ENCODE results near the gene LRRC2. TPM values are rescaled to one million over a fixed set of nuclear protein-coding genes. Genes with fewer than 3 reads are reported as not detected.

The LRRC2 gene
- total and polyA plus RNA-seq, 10 donors: 0.59 to 10.9 (median 5.0) TPM

- H3K27ac ChIP-seq: no peak overlapping the region
- DNase-seq: no peak
- peaks cover under 1 to 26% (median 6%) of the 10 kb centered on the region in 6 donors for H3K4me1 ChIP-seq
- intact Hi-C loops (cut with DNase I; ENCODE audit: low total_unique reads): no loop called here
- 93 to 96% (median 93%) methylated on average over 17 of the region's 17 CpGs for WGBS, 5 donors
- H3K27me3 ChIP-seq (replicated peaks in 1 of 7): no peaks in the 10 kb centered on the region
- H3K4me3 ChIP-seq: no peak overlapping the region
- TF ChIP-seq CTCF (IDR thresholded peaks at IDR 0.05 in 8 of 11, conservative IDR thresholded peaks at IDR 0.05 in 3 of 11): no peak
- TF ChIP-seq POLR2A (IDR thresholded peaks at IDR 0.05): no peak
- TF ChIP-seq POLR2AphosphoS5 (IDR thresholded peaks at IDR 0.05): no peak
- no peaks in the 10 kb centered on the region for H3K9me3 ChIP-seq
- H3K36me3 ChIP-seq: peaks cover 0 to 5% (median 0%) of the 10 kb centered on the region in 6 donors
Observed at GRCh38 chr3:46544771-46545503, 21.2 kb downstream of the LRRC2 start.

DNA sequence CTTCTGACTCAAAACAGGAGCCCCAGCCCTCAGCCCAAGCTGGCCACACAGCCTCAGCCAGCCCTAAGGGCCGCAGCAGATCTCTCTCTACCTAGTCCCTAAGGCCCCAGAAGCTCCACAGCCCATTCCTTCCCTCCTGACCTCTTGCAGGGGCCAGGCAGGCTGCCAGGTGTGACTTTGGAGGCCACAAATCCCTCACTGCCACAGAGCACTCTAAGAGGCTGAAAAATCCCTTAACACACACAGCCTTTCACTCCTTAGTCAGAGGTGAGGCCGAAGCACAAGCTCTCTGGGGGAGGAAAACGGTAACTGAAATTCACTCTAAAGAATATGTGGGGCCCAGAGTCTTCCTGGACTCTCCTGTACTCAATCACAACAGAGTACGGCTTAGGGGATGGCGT is 23.3 kb downstream of the LRRC2 start:
- Histone ChIP-seq H3K36me3 (peaks cover 0 to 5% (median 0%) of the 10 kb centered on the region in 6 donors), H3K9me3 (no peaks in the 10 kb centered on the region), H3K27ac (no peak overlapping the region), H3K4me3 (no peak overlapping the region), H3K4me1 (peaks cover 15 to 42% (median 23%) of the 10 kb centered on the region in 6 donors), H3K27me3 (replicated peaks in 1 of 7) (no peaks in the 10 kb centered on the region)
- no peak for DNase-seq
- TF ChIP-seq CTCF (IDR thresholded peaks at IDR 0.05 in 8 of 11, conservative IDR thresholded peaks at IDR 0.05 in 3 of 11) (no peak), POLR2A (IDR thresholded peaks at IDR 0.05) (no peak), POLR2AphosphoS5 (IDR thresholded peaks at IDR 0.05) (no peak)
- intact Hi-C loops (cut with DNase I; ENCODE audit: low total_unique reads): no loop called here
- 86 to 91% (median 90%) methylated on average over 5 of the region's 5 CpGs for WGBS, 5 donors

GRCh38 chr3:46542344-46542743 is 23.8 kb downstream of the LRRC2 start:
- no peak overlapping the region for H3K4me3 ChIP-seq
- no peak for DNase-seq
- peaks cover 18 to 46% (median 27%) of the 10 kb centered on the region in 6 donors for H3K4me1 ChIP-seq
- WGBS, 5 donors: 76 to 87% (median 79%) methylated on average over 2 of the region's 2 CpGs
- no peaks in the 10 kb centered on the region for H3K27me3 ChIP-seq (replicated peaks in 1 of 7)
- peaks cover 0 to 5% (median 0%) of the 10 kb centered on the region in 6 donors for H3K36me3 ChIP-seq
- H3K9me3 ChIP-seq: no peaks in the 10 kb centered on the region
- intact Hi-C loops (cut with DNase I; ENCODE audit: low total_unique reads): no loop called here
- no peak overlapping the region for H3K27ac ChIP-seq
- TF ChIP-seq POLR2A (IDR thresholded peaks at IDR 0.05) (no peak), CTCF (IDR thresholded peaks at IDR 0.05 in 8 of 11, conservative IDR thresholded peaks at IDR 0.05 in 3 of 11) (no peak), POLR2AphosphoS5 (IDR thresholded peaks at IDR 0.05) (no peak)

- H3K36me3 ChIP-seq: peaks cover 0 to 5% (median 0%) of the 10 kb centered on the region in 6 donors
- no peaks in the 10 kb centered on the region for H3K27me3 ChIP-seq (replicated peaks in 1 of 7)
- no peak for DNase-seq
- intact Hi-C loops (cut with DNase I; ENCODE audit: low total_unique reads): no loop called here
- H3K9me3 ChIP-seq: no peaks in the 10 kb centered on the region
- no peak overlapping the region for H3K27ac ChIP-seq
- TF ChIP-seq CTCF (IDR thresholded peaks at IDR 0.05 in 8 of 11, conservative IDR thresholded peaks at IDR 0.05 in 3 of 11) (no peak), POLR2AphosphoS5 (IDR thresholded peaks at IDR 0.05) (no peak), POLR2A (IDR thresholded peaks at IDR 0.05) (no peak)
- peaks cover 18 to 51% (median 28%) of the 10 kb centered on the region in 6 donors for H3K4me1 ChIP-seq
- 28 to 55% (median 47%) methylated on average over 1 of the region's 1 CpG for WGBS, 5 donors
- no peak overlapping the region for H3K4me3 ChIP-seq
Observed at GRCh38 chr3:46541835-46542234, 24.3 kb downstream of the LRRC2 start.
